Fibroblast of lung (primary cell): ENCODE results near the gene CRLF1.

ENCODE experiments used
- EZH2 ChIP-seq: IDR thresholded peaks from 2 replicates; pipeline ENCODE4 v1.5.1; 2012; ENCODE audit warnings: low read length, control low read depth, mild to moderate bottlenecking; ENCODE audit errors: missing control alignments
- TF ChIP-seq, protein P1 (sequence below), 2 donors: IDR thresholded peaks in 1 of 2; conservative IDR thresholded peaks in 1 of 2; 1 replicate in 1 of 2; 2 replicates in 1 of 2; pipeline ENCODE4 v1.5.1; 2011 to 2012; ENCODE audit warnings: low read length in 2 of 2, control low read depth in 1 of 2, inconsistent platforms in 1 of 2, low read depth in 1 of 2, mild to moderate bottlenecking in 1 of 2

DNA sequence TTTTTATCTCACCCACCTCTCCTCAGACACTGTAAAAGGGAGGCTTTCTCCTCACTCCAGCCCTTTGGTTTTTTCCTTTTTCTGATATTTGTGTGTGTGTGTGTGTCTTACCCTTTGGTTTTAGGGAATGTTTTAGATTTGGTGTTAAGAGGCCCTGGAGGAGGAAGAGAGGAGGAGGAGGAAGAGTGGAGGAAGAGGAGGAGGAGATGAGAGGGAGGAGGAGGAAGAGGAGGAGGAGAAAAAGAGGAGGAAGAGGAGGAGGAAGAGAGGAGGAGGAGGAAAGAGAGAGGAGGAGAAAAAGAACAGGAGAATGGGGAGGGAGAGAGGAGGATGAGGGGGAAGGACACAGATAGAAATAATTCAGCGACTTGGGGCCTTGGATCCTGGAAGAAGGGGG lies 40.8 kb upstream of the CRLF1 start:
- TF ChIP-seq, protein P1, sequence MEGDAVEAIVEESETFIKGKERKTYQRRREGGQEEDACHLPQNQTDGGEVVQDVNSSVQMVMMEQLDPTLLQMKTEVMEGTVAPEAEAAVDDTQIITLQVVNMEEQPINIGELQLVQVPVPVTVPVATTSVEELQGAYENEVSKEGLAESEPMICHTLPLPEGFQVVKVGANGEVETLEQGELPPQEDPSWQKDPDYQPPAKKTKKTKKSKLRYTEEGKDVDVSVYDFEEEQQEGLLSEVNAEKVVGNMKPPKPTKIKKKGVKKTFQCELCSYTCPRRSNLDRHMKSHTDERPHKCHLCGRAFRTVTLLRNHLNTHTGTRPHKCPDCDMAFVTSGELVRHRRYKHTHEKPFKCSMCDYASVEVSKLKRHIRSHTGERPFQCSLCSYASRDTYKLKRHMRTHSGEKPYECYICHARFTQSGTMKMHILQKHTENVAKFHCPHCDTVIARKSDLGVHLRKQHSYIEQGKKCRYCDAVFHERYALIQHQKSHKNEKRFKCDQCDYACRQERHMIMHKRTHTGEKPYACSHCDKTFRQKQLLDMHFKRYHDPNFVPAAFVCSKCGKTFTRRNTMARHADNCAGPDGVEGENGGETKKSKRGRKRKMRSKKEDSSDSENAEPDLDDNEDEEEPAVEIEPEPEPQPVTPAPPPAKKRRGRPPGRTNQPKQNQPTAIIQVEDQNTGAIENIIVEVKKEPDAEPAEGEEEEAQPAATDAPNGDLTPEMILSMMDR (conservative IDR thresholded peaks at IDR 0.05 in 1 of 2, IDR thresholded peaks at IDR 0.05 in 1 of 2; ENCODE audit: low read depth in 1 of 2, low read length in 2 of 2): no peak
- no peak for TF ChIP-seq EZH2
